ENCODE measurements around the gene BDKRB2. TPM values are rescaled to one million over a fixed set of nuclear protein-coding genes. Genes with fewer than 3 reads are reported as not detected.

Gene BDKRB2
- total and polyA plus RNA-seq, 2 of the 4 experiments (the other 2 are of a cell fraction): 60.9 to 73.1 TPM

DNA sequence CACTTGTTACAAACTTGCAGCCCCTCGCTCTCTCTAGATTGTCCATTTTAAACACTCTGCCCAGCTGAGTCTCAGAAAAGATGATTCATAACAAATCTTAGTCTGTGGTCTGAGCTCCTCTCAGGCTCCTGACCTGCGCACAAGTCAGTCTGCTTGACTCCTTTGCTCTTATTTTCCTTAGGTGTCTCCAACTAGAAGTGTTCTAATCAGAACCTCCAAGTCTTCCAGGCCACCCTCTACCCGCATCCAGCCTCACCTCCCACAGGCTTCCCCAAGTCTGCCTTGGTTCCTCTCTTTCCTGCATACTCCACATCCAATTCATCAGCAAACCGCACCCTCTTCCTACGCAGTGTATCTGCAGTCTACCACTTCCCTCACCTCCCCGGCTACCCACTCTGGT is 42.4 kb upstream of the BDKRB2 start:
- H2BK5ac ChIP-seq (ENCODE audit: low read depth, low read length, poor library complexity, severe bottlenecking): peak overlapping the region; percentile 14
- peak overlapping the region; percentile 86 for H2BK20ac ChIP-seq (ENCODE audit: low read depth, low read length)
- BruUV-seq (replicated peaks): no TSS peak
- ChIA-PET POLR2A (ENCODE audit: unreplicated experiment) (no interaction called here), CTCF (interaction anchor here (1.1 kb wide), 1 partner anchor 43 kb away, joined by 7 read pairs; the partner anchor contains the start of gene BDKRB2)
- H3K4ac ChIP-seq (ENCODE audit: low read depth, low read length): peak overlapping the region; percentile 82
- H2AFZ ChIP-seq (replicated peaks; ENCODE audit: low read length, poor library complexity): peak overlapping the region; percentile 5
- peak overlapping the region; percentile 17; the same call in 1 of the 2 replicates for H3K27ac ChIP-seq (ENCODE audit: insufficient read depth, low read length)
- in situ Hi-C loops (cut with MboI; ENCODE audit: low sequenced_read_pairs): no loop called here
- peak overlapping the region; percentile 83 for H4K5ac ChIP-seq (ENCODE audit: low read depth, low read length)
- no peaks in the 10 kb centered on the region for H4K20me1 ChIP-seq (ENCODE audit: insufficient read depth, low read length)
- peak overlapping the region; percentile 86 for H4K91ac ChIP-seq (ENCODE audit: insufficient read depth, low read depth, low read length)
- ATAC-seq (ENCODE audit: low read depth) (peak; percentile 47), DNase-seq (peak; percentile 56)
- dilution Hi-C loops (cut with HindIII; ENCODE audit: low sequenced_read_pairs, unreplicated experiment): no loop called here
- peaks cover 44% of the 10 kb centered on the region for H3K4me1 ChIP-seq (ENCODE audit: control insufficient read depth, insufficient read depth, low read length)
- H3K9me3 ChIP-seq (ENCODE audit: control insufficient read depth, insufficient read depth, low read length): no peaks in the 10 kb centered on the region
- H2AK5ac ChIP-seq (ENCODE audit: low read depth, low read length): peak overlapping the region; percentile 87
- no peak overlapping the region; the same call in 1 of the 2 replicates for H3K23ac ChIP-seq (ENCODE audit: low read depth, low read length)
- no peaks in the 10 kb centered on the region for H3K27me3 ChIP-seq (ENCODE audit: control insufficient read depth, insufficient read depth, low read length)
- no peak overlapping the region for H3K9ac ChIP-seq (ENCODE audit: low read depth, low read length)
- H3K14ac ChIP-seq (replicated peaks; ENCODE audit: low read depth, low read length): peak overlapping the region; percentile 67
- intact Hi-C loops (cut with micrococcal nuclease): no loop called here
- H3K56ac ChIP-seq (ENCODE audit: extremely low read depth, insufficient read depth, low read length): 0 out of 2 replicates have a peak overlapping the region, but pooled peaks have one; percentile 5
- TF ChIP-seq SMC3 (IDR thresholded peaks at IDR 0.05; ENCODE audit: low read depth, low read length) (no peak), MXI1 (IDR thresholded peaks at IDR 0.05; ENCODE audit: borderline replicate concordance, low read depth, low read length) (no peak), RFX5 (IDR thresholded peaks at IDR 0.05; ENCODE audit: low read depth, low read length) (no peak), RCOR1 (IDR thresholded peaks at IDR 0.05; ENCODE audit: insufficient replicate concordance, low read length) (no peak), POLR2A (IDR thresholded peaks at IDR 0.05; ENCODE audit: low read depth, low read length) (no peak), MAZ (IDR thresholded peaks at IDR 0.05; ENCODE audit: borderline replicate concordance, low read depth, low read length) (no peak)
- 90% methylated on average over 6 of the region's 6 CpGs; no CpG with 5 or more reads in 1 of the 2 experiments for WGBS, 2 experiments (ENCODE audit: extremely low coverage in 2 of 2, insufficient read length in 1 of 2)
- no peak overlapping the region for H3K4me3 ChIP-seq (ENCODE audit: insufficient read depth, low read depth, low read length)
- peak overlapping the region; percentile 64; the same call in 2 of the 3 replicates for H2BK15ac ChIP-seq (ENCODE audit: low read depth, low read length)
- H4K8ac ChIP-seq (ENCODE audit: low read depth in 2 of 2, low read length in 2 of 2): peak overlapping the region; percentile 74 to 76; a peak in 3 of 4 replicates
- no peaks in the 10 kb centered on the region; a peak in 1 of 4 replicates for H3K79me1 ChIP-seq (ENCODE audit: low read depth in 1 of 2, low read length in 2 of 2)
- peak overlapping the region; percentile 94 for H3K18ac ChIP-seq (ENCODE audit: low read depth, low read length)
- H3K4me2 ChIP-seq (ENCODE audit: low read depth, low read length): no peak overlapping the region
- no peak overlapping the region for H2AK9ac ChIP-seq (replicated peaks; ENCODE audit: low read depth, low read length, poor library complexity)
- peaks cover 31% of the 10 kb centered on the region for H3K9me1 ChIP-seq (ENCODE audit: insufficient read depth, low read length)
- H3K36me3 ChIP-seq (ENCODE audit: control insufficient read depth, insufficient read depth, low read length): no peaks in the 10 kb centered on the region
- H2BK120ac ChIP-seq (ENCODE audit: low read depth, low read length): peak overlapping the region; percentile 81

Data from IMR-90 (cell line).